Endodermal cell (in vitro differentiated cells): ENCODE measurements around the gene ALS2CL. TPM values are rescaled to one million over a fixed set of nuclear protein-coding genes. Genes with fewer than 3 reads are reported as not detected.

Experiments
- DNase-seq: peaks from one replicate; pipeline ENCODE4 v3.0.0-alpha.2; 2017
- H3K27ac ChIP-seq: 2 replicates; pipeline ENCODE4 v1.5.1; 2013; ENCODE audit warnings: mild to moderate bottlenecking, low read depth, low read length, moderate library complexity
- H3K27me3 ChIP-seq: 2 replicates; pipeline ENCODE4 v1.6.1; 2013; ENCODE audit warnings: mild to moderate bottlenecking, low read length, moderate library complexity; ENCODE audit not compliant: insufficient read depth, control insufficient read depth, poor library complexity, severe bottlenecking
- H3K36me3 ChIP-seq: 2 replicates; pipeline ENCODE4 v1.7.0; 2013; ENCODE audit warnings: mild to moderate bottlenecking, low read length, moderate library complexity; ENCODE audit not compliant: control insufficient read depth, insufficient read depth
- H3K4me1 ChIP-seq: one replicate; pipeline ENCODE4 v1.7.0; 2013; ENCODE audit warnings: low read length; ENCODE audit not compliant: control insufficient read depth, insufficient read depth
- H3K4me3 ChIP-seq: 2 replicates; pipeline ENCODE4 v1.5.1; 2013; ENCODE audit warnings: mild to moderate bottlenecking, low read length, moderate library complexity
- H3K9ac ChIP-seq: 2 replicates; pipeline ENCODE4 v1.6.1; 2013; ENCODE audit warnings: mild to moderate bottlenecking, low read length, moderate library complexity; ENCODE audit not compliant: poor library complexity, severe bottlenecking; ENCODE audit errors: extremely low read depth
- H3K9me3 ChIP-seq: 2 replicates; pipeline ENCODE4 v1.6.1; 2013; ENCODE audit warnings: mild to moderate bottlenecking, low read length, moderate library complexity; ENCODE audit not compliant: control insufficient read depth
- H3K27ac Mint-ChIP-seq: 2 replicates; pipeline ENCODE4 v1.8.0; 2020; ENCODE audit warnings: mixed read lengths
- H3K27me3 Mint-ChIP-seq: 2 replicates; pipeline ENCODE4 v1.8.0; 2021; ENCODE audit warnings: mild to moderate bottlenecking, mixed read lengths; ENCODE audit not compliant: insufficient read depth
- H3K36me3 Mint-ChIP-seq: 2 replicates; pipeline ENCODE4 v1.8.0; 2020; ENCODE audit warnings: low read depth, mixed read lengths
- H3K4me1 Mint-ChIP-seq: 2 replicates; pipeline ENCODE4 v1.8.0; 2020; ENCODE audit warnings: mixed read lengths
- H3K4me3 Mint-ChIP-seq: 2 replicates; pipeline ENCODE4 v1.8.0; 2020; ENCODE audit warnings: mild to moderate bottlenecking, moderate library complexity, mixed read lengths
- H3K9me3 Mint-ChIP-seq: 2 replicates; pipeline ENCODE4 v1.8.0; 2020; ENCODE audit warnings: mild to moderate bottlenecking, mixed read lengths
- WGBS, 2 experiments: methylation state at CpG; one replicate each; pipeline versions ENCODE4 v1.1.5 to v1.1.7; 2013; ENCODE audit warnings: missing lambda C conversion rate in 2 of 2, mixed read lengths in 1 of 2; ENCODE audit not compliant: insufficient coverage in 1 of 2, insufficient read length in 1 of 2; 5-methylcytosine and 5-hydroxymethylcytosine counted together
- total RNA-seq, 2 donors: library from RNA; stranded (reverse); fragmentation: NEBNext Ultra II Directional in 1 of 2; extraction: Animal tissue kit (Norgen Biotek cat#: 25700) in 1 of 2; gene quantifications; 2 replicates in 1 of 2; 3 replicates in 1 of 2; pipeline ENCODE4 v1.2.1, GENCODE V29; 2021
- TF ChIP-seq, protein P1 (sequence below): fragments of 200-600 bp; sonication (generic); conservative IDR thresholded peaks from 2 replicates; pipeline ENCODE4 v1.5.0; 2021; ENCODE audit warnings: antibody characterized with exemption, mild to moderate bottlenecking

ALS2CL gene
- total RNA-seq, 2 donors from 2014 or later, result 8.9 to 20.8 TPM

GRCh38 chr3:46619845-46620778 lies 73.4 kb downstream of the ALS2CL start:
- H3K36me3 ChIP-seq, result no peaks in the 10 kb centered on the region
- 85 to 96% methylated on average over 3 to 8 of the region's 8 CpGs for WGBS, 2 experiments
- no peak overlapping the region for H3K9ac ChIP-seq
- H3K27me3 ChIP-seq, result no peaks in the 10 kb centered on the region
- Mint-ChIP-seq H3K4me1 (peaks cover 20% of the 10 kb centered on the region), H3K9me3 (no peaks in the 10 kb centered on the region), H3K27me3 (peaks cover 5% of the 10 kb centered on the region), H3K4me3 (no peak overlapping the region), H3K27ac (peak overlapping the region; percentile 79), H3K36me3 (no peaks in the 10 kb centered on the region)
- DNase-seq, result peak; percentile 57
- H3K4me1 ChIP-seq, result no peaks in the 10 kb centered on the region
- TF ChIP-seq, protein P1, sequence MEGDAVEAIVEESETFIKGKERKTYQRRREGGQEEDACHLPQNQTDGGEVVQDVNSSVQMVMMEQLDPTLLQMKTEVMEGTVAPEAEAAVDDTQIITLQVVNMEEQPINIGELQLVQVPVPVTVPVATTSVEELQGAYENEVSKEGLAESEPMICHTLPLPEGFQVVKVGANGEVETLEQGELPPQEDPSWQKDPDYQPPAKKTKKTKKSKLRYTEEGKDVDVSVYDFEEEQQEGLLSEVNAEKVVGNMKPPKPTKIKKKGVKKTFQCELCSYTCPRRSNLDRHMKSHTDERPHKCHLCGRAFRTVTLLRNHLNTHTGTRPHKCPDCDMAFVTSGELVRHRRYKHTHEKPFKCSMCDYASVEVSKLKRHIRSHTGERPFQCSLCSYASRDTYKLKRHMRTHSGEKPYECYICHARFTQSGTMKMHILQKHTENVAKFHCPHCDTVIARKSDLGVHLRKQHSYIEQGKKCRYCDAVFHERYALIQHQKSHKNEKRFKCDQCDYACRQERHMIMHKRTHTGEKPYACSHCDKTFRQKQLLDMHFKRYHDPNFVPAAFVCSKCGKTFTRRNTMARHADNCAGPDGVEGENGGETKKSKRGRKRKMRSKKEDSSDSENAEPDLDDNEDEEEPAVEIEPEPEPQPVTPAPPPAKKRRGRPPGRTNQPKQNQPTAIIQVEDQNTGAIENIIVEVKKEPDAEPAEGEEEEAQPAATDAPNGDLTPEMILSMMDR, result no peak
- no peaks in the 10 kb centered on the region for H3K9me3 ChIP-seq
- no peak overlapping the region for H3K4me3 ChIP-seq
- H3K27ac ChIP-seq, result no peak overlapping the region

Other genes starting within 250 kb of the ALS2CL start
- gene LTF, start 228.8 kb downstream of the ALS2CL start, total RNA-seq, result under 1 TPM; 0.24 to 0.31 TPM
- gene RTP3, start 195.7 kb downstream of the ALS2CL start, total RNA-seq, result not detected
- 10 to 100 TPM in 1 of 2 donors, 1 to 10 TPM in 1; 8.9 to 10.2 TPM for gene LRRC2, start 127.4 kb downstream of the ALS2CL start, total RNA-seq
- gene FAM240A, start 81.2 kb downstream of the ALS2CL start, total RNA-seq, result not detected
- 1 to 10 TPM; 1.0 to 1.1 TPM for gene TMIE, start 7.7 kb upstream of the ALS2CL start, total RNA-seq
- gene PRSS50, start 24.2 kb upstream of the ALS2CL start, total RNA-seq, result 1 to 10 TPM; 1.2 to 4.4 TPM
- 1 to 10 TPM; 1.6 to 2.3 TPM for gene MYL3, start 169.8 kb upstream of the ALS2CL start, total RNA-seq
- gene PTH1R, start 184.0 kb upstream of the ALS2CL start, total RNA-seq, result 1 to 10 TPM in 1 of 2 donors, under 1 TPM in 1; 0.69 to 4.8 TPM